Duodenal mucosa (tissue), 2 donors: Measurements from ENCODE around the gene ROM1.
"Not testable (repeated sequence)": the region's sequence is repeated elsewhere in the genome, so short reads cannot be mapped to it uniquely, and the experiment has no call there.

Source experiments
- H3K27ac ChIP-seq: one replicate; pipeline ENCODE4 v1.7.0; 2013; ENCODE audit warnings: low read depth, low read length
- H3K27me3 ChIP-seq, 2 donors: one replicate each; pipeline ENCODE4 v1.7.0; 2013; ENCODE audit warnings: low read length in 2 of 2, control low read depth in 1 of 2; ENCODE audit not compliant: insufficient read depth in 2 of 2, control insufficient read depth in 1 of 2
- H3K36me3 ChIP-seq, 2 donors: one replicate each; pipeline ENCODE4 v1.7.0; 2013; ENCODE audit warnings: low read length in 2 of 2, control low read depth in 1 of 2; ENCODE audit not compliant: insufficient read depth in 2 of 2, control insufficient read depth in 1 of 2
- H3K4me1 ChIP-seq, 2 donors: one replicate each; pipeline ENCODE4 v1.7.0; 2013; ENCODE audit warnings: low read length in 2 of 2, control low read depth in 1 of 2; ENCODE audit not compliant: insufficient read depth in 2 of 2, control insufficient read depth in 1 of 2
- H3K4me3 ChIP-seq, 2 donors: one replicate each; pipeline ENCODE4 v1.7.0; 2013; ENCODE audit warnings: low read length in 2 of 2, low read depth in 1 of 2
- H3K9ac ChIP-seq, 2 donors: one replicate each; pipeline ENCODE4 v1.7.0; 2013; ENCODE audit warnings: low read length in 2 of 2, low read depth in 1 of 2
- H3K9me3 ChIP-seq, 2 donors: one replicate each; pipeline ENCODE4 v1.7.0; 2013; ENCODE audit warnings: low read length in 2 of 2, control low read depth in 1 of 2; ENCODE audit not compliant: control insufficient read depth in 1 of 2

ROM1 gene

DNA sequence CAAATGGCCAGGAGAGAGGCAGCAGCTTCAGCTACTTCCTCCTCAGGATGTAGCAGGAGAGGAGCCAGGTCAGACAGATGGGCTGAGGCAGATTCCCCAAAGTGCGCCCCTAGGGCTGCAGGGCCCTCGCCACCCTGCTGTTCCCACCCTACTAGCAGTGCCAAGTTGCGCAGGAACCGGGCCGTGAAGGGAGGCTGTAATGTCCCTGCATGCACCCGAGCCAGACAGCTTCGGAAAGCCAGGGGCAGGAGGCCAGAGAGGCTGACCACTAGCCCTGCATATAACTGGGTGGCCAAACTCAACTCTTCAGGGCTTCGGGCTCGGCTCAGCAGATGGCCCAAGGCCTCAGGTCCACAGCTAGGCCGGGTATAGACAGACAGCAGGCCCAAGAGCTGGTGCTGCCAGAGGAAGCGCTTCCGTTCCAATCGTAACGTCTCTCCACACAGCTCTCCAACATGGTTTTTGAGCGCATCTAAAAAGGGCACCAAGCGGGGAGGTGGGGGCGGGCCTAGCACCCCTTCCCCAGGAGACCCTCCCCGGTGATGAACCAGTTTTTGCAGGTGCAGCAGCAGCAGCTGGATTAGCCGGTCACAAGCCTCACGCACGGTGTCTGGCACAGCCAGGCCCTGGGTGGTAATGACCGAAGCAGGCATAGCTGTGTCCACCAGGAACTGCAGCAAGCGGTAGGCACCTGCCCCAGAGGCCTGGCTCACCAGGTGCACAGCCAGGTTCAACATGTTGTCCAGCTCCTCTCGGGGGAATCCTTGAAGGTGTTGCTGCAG lies 35.3 kb downstream of the ROM1 start:
- peaks cover 23 to 35% of the 10 kb centered on the region in 2 donors for H3K4me1 ChIP-seq
- no peak overlapping the region for H3K27ac ChIP-seq
- H3K4me3 ChIP-seq = no peak overlapping the region
- no peak overlapping the region for H3K9ac ChIP-seq
- no peaks in the 10 kb centered on the region for H3K9me3 ChIP-seq
- peaks cover 13 to 33% of the 10 kb centered on the region in 2 donors for H3K36me3 ChIP-seq
- no peaks in the 10 kb centered on the region for H3K27me3 ChIP-seq

DNA sequence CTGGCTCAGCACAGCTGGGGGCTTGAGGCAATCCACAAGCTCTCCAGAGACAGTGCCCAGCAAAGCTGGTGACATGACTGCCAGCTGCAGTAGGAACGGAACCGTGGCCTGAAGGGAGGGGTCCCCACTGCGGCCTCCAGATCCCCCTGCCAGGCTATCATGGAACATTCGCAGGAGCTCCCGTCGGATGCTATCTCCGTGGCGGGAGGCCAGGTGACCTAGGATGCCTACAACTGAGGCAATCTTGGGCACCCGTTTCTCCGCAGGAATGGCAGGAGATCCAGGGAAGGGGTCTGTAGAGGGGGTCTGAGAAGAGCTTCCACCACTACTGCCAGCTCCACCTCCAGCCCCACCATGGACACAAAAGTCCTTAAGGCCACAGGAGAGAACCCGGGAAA lies 35.9 kb downstream of the ROM1 start:
- peaks cover 13 to 29% of the 10 kb centered on the region in 2 donors for H3K36me3 ChIP-seq
- no peak overlapping the region for H3K27ac ChIP-seq
- H3K27me3 ChIP-seq = no peaks in the 10 kb centered on the region
- no peak overlapping the region for H3K4me3 ChIP-seq
- H3K9me3 ChIP-seq = no peaks in the 10 kb centered on the region
- H3K4me1 ChIP-seq = peaks cover 23 to 35% of the 10 kb centered on the region in 2 donors
- H3K9ac ChIP-seq = no peak overlapping the region

DNA sequence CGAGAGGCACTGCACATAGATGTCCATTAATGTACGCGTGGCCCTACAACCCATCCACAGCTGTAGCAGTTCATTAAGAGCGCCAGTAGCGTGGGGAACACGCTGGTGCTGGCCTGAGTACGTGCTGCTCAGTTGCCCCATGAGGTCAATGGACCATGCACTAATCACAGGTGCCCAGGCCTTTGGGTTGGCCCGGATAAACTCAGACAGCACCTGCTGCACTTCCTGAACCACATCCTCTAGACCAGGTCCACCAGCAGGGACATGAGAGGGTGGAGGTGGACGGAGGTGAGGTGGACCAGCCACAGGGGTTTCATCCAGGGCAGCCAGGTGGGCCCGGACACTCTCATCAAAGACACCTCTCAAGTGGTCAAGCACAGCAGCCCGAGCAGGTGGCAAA lies 36.4 kb downstream of the ROM1 start:
- Histone ChIP-seq H3K27me3 (no peaks in the 10 kb centered on the region), H3K4me3 (no peak overlapping the region), H3K27ac (no peak overlapping the region), H3K4me1 (peaks cover 23 to 33% of the 10 kb centered on the region in 2 donors), H3K9ac (no peak overlapping the region), H3K36me3 (peaks cover 13 to 26% of the 10 kb centered on the region in 2 donors), H3K9me3 (no peaks in the 10 kb centered on the region)

DNA sequence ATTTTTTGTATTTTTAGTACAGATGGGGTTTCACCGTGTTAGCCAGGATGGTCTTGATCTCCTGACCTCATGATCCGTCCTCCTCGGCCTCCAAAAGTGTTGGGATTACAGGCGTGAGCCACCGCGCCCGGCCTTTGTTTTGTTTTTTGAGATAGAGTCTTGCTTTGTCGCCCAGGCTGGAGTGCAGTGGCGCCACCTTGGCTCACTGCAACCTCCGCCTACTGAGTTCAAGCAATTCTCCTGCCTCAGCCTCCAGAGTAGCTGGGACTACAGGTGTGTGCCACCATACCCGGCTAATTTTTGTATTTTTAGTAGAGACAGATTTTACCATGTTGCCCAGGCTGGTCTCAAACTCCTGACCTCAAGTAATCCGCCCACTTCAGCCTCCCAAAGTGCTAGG lies 37.2 kb downstream of the ROM1 start:
- not testable (repeated sequence) for H3K27ac ChIP-seq, H3K9ac ChIP-seq, H3K9me3 ChIP-seq, H3K27me3 ChIP-seq, H3K4me3 ChIP-seq
- Histone ChIP-seq H3K4me1 (peaks cover 16 to 25% of the 10 kb centered on the region in 2 donors), H3K36me3 (peaks cover 13 to 25% of the 10 kb centered on the region in 2 donors)

DNA sequence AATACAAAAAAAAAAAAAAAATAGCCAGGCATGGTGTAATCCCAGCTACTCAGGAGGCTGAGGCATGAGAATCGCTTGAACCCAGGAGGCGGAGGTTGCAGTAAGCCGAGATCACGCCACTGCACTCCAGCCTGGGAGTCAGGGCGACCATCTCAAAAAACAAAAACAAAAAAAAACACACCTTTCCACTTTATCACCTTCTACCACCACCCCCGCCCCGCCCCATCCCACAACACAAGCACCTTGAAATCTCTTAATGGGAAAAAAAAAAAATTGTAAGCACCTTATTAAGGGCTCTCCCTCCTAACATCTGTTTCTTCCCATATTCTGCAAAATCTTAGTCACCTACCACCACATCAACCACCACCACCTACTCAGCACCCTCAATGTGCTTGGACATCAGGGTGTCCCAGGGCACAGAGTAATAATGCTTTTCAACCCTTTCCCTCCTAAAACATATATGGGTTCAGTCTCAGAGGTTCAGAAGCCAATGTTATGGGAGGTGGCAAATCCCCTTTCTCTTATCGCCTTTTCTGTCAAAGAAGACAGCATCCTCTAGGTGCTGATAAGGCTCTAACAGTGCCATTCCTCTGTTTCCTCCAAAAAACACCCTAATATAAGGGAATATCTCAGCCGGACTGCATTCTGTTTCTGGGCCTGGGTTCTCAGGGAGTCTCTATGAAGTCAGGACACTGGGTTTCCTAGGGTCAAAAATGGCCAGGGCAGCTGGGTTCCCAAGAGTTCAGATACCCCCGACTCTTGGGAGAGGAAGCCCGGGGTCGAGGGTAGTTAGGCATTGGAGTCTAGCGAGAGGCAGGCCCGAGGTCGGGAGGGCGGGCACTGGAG lies 39.3 kb downstream of the ROM1 start:
- no peaks in the 10 kb centered on the region for H3K27me3 ChIP-seq
- H3K4me3 ChIP-seq = peak overlapping the region; percentile 91 to 93
- peak overlapping the region; percentile 86 to 87 for H3K9ac ChIP-seq
- H3K27ac ChIP-seq = peak overlapping the region; percentile 77
- H3K36me3 ChIP-seq = peaks cover 13 to 25% of the 10 kb centered on the region in 2 donors
- no peaks in the 10 kb centered on the region for H3K9me3 ChIP-seq
- H3K4me1 ChIP-seq = peaks cover 6 to 12% of the 10 kb centered on the region in 2 donors

DNA sequence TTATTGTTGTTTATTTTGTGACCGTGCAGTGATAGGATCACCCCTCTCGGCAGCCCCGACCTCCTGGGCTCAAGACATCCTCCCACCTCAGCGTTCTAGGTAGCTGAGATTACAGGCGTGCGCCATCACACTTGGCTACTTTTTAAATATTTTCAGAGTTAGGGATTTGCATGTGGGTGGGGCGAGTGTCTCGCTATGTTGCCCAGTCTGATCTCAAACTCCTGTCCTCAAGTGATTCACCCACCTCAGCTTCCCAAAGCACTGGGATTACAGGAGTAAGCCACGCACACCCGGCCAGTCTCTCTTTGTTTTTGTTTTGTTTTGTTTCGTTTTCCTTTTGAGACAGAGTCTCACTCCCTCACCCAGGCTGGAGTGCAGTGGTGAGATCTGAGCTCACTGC lies 41.2 kb downstream of the ROM1 start:
- Histone ChIP-seq H3K4me1 (peaks cover 6 to 12% of the 10 kb centered on the region in 2 donors), H3K9me3 (no peaks in the 10 kb centered on the region), H3K27ac (no peak overlapping the region), H3K36me3 (peaks cover 2 to 7% of the 10 kb centered on the region in 2 donors), H3K27me3 (no peaks in the 10 kb centered on the region), H3K4me3 (no peak overlapping the region), H3K9ac (no peak overlapping the region)

DNA sequence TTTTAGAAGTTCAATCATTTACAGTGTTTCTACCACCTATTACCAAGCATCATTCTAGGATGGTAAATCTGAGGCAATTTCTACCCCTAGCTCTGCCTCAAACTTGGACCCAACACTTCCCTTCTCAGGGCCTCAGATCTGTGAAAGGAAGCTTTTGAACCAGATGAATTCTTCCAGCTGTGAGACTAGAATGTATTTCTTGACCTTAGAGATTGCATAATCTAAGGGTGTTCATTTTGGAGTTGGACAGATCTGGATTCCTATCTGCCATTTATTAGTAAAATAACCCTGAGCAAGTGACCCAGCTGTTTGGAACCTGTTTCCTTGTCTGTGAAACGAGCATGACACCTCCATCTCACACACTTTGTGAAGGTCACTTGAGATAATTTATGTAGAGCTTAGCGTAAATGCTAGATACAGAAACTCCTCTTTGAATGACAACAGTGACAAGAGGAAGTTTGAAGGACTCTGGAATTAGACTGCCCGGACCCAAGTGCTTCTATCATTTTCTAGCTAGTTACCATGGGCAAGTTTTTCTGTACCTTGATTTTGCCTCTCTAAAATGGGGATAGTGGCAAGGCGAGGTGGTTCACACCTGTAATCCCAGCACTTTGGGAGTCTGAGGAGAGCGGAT lies 43.9 kb downstream of the ROM1 start:
- Histone ChIP-seq H3K4me3 (no peak overlapping the region), H3K27ac (no peak overlapping the region), H3K36me3 (no peaks in the 10 kb centered on the region), H3K9me3 (no peaks in the 10 kb centered on the region), H3K4me1 (peaks cover 6 to 7% of the 10 kb centered on the region in 2 donors), H3K27me3 (no peaks in the 10 kb centered on the region), H3K9ac (no peak overlapping the region)

DNA sequence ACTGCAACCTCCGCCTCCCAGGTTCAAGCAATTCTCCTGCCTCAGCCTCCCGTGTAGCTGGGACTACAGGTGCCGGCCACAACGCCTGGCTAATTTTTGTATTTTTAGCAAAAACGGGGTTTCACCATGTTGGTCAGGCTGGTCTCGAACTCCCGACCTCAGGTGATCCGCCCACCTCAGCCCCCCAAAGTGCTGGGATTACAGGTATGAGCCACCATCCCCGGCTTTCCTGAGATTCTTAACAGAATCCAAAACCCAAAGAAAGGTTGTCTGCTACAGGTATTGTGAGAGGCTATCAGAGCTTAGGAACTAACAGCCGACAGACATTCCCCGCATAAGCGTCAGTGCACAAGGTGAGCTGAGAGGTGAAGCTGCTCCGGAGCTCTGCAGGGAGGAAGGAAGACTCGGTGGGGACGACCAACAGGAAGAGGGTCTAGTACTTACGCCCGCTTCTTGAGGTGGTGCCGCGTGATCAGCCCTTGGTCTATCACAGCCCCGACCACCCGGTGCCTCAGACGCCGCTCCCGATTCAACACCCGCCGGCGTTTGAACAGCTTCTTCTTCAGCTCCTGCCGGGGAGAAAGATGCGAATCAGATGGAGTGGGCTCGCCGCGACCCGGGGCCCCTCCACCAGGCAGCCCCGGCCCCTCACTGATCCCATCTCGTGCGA lies 51.5 kb downstream of the ROM1 start:
- Histone ChIP-seq H3K4me1 (peaks cover 26 to 28% of the 10 kb centered on the region in 2 donors), H3K27me3 (no peaks in the 10 kb centered on the region), H3K9me3 (no peaks in the 10 kb centered on the region), H3K27ac (peak overlapping the region; percentile 53), H3K36me3 (peaks cover 4 to 10% of the 10 kb centered on the region in 2 donors), H3K4me3 (peak overlapping the region; percentile 87 to 95), H3K9ac (peak overlapping the region; percentile 76 to 82)
